Neural progenitor cell (in vitro differentiated cells): ENCODE measurements around the gene TRPM2. TPM values are rescaled to one million over a fixed set of nuclear protein-coding genes. Genes with fewer than 3 reads are reported as not detected.
A peak's percentile ranks its signal among the peaks of the same experiment; 100 is the strongest.

Experiments
- DNase-seq: peaks from one replicate; pipeline ENCODE4 v3.0.0-alpha.2; 2016; ENCODE audit warnings: low spot score
- H2AFZ ChIP-seq: fragments of 200-600 bp; sonication (generic); replicated peaks from 2 replicates; pipeline ENCODE4 v1.6.1; 2016; ENCODE audit warnings: antibody characterized with exemption
- H3F3A ChIP-seq: fragments of 200-600 bp; sonication (generic); 2 replicates; pipeline ENCODE4 v1.6.1; 2016; ENCODE audit warnings: antibody characterized with exemption, low read depth
- H3K27ac ChIP-seq: fragments of 200-600 bp; sonication (generic); 2 replicates; pipeline ENCODE4 v1.5.1; 2016; ENCODE audit warnings: mild to moderate bottlenecking
- H3K27me3 ChIP-seq: fragments of 200-600 bp; sonication (generic); 2 replicates; pipeline ENCODE4 v1.6.1; 2016; ENCODE audit warnings: mild to moderate bottlenecking, moderate library complexity
- H3K36me3 ChIP-seq: fragments of 200-600 bp; sonication (generic); 2 replicates; pipeline ENCODE4 v1.5.1; 2016
- H3K4me1 ChIP-seq: fragments of 200-600 bp; sonication (generic); 2 replicates; pipeline ENCODE4 v1.6.1; 2016; ENCODE audit warnings: mixed run types
- H3K4me2 ChIP-seq: fragments of 200-600 bp; sonication (generic); 2 replicates; pipeline ENCODE4 v1.6.1; 2016
- H3K4me3 ChIP-seq: fragments of 200-600 bp; sonication (generic); 2 replicates; pipeline ENCODE4 v1.5.1; 2016
- H3K79me2 ChIP-seq: fragments of 200-600 bp; sonication (generic); 2 replicates; pipeline ENCODE4 v1.6.1; 2016; ENCODE audit warnings: low read depth
- H3K9ac ChIP-seq: fragments of 200-600 bp; sonication (generic); 2 replicates; pipeline ENCODE4 v1.6.1; 2016
- H3K9me3 ChIP-seq: fragments of 200-600 bp; sonication (generic); 2 replicates; pipeline ENCODE4 v1.5.1; 2016; ENCODE audit warnings: low read depth
- H4K20me1 ChIP-seq: fragments of 200-600 bp; sonication (generic); 2 replicates; pipeline ENCODE4 v1.6.1; 2016; ENCODE audit warnings: low read depth
- H3K27ac Mint-ChIP-seq: 3 replicates; pipeline ENCODE4 v1.8.0; 2021; ENCODE audit warnings: mixed read lengths
- H3K27me3 Mint-ChIP-seq: 2 replicates; pipeline ENCODE4 v1.8.0; 2022; ENCODE audit warnings: low read depth, mild to moderate bottlenecking, inconsistent platforms, moderate library complexity, mixed read lengths; ENCODE audit not compliant: insufficient read depth
- H3K36me3 Mint-ChIP-seq: 3 replicates; pipeline ENCODE4 v1.8.0; 2021; ENCODE audit warnings: mixed read lengths
- H3K4me1 Mint-ChIP-seq: 3 replicates; pipeline ENCODE4 v1.8.0; 2021; ENCODE audit warnings: mixed read lengths
- H3K4me3 Mint-ChIP-seq: 3 replicates; pipeline ENCODE4 v1.8.0; 2021; ENCODE audit warnings: mild to moderate bottlenecking, moderate library complexity, mixed read lengths
- H3K9me3 Mint-ChIP-seq: 3 replicates; pipeline ENCODE4 v1.8.0; 2020; ENCODE audit warnings: mixed read lengths
- CTCF ChIP-seq: fragments of 200-600 bp; sonication (generic); IDR thresholded peaks from 2 replicates; pipeline ENCODE4 v1.5.1; 2017; ENCODE audit warnings: antibody characterized with exemption, mild to moderate bottlenecking
- EZH2 ChIP-seq: fragments of 200-600 bp; sonication (generic); IDR thresholded peaks from 2 replicates; pipeline ENCODE4 v1.6.1; 2017; ENCODE audit warnings: antibody characterized with exemption, mild to moderate bottlenecking, moderate library complexity
- EZH2phosphoT487 ChIP-seq: fragments of 200-600 bp; sonication (generic); IDR thresholded peaks from 2 replicates; pipeline ENCODE4 v1.6.1; 2017; ENCODE audit warnings: antibody characterized with exemption
- total RNA-seq: library from RNA; depleted of rRNA; stranded (reverse); fragments of >200 nt; gene quantifications from 2 replicates; pipeline ENCODE4 v1.2.3, GENCODE V29; 2015; ENCODE audit warnings: low replicate concordance

TRPM2 gene
- total RNA-seq, 1 donor from 2014 or later: not detected

- Histone ChIP-seq H3K9ac (no peak overlapping the region), H3K9me3 (no peaks in the 10 kb centered on the region), H3K4me3 (no peak overlapping the region), H3K36me3 (no peaks in the 10 kb centered on the region), H4K20me1 (no peaks in the 10 kb centered on the region), H3K4me1 (no peaks in the 10 kb centered on the region), H3K79me2 (no peaks in the 10 kb centered on the region), H3K4me2 (no peak overlapping the region), H2AFZ (no peak overlapping the region), H3K27ac (no peak overlapping the region), H3F3A (no peaks in the 10 kb centered on the region), H3K27me3 (no peaks in the 10 kb centered on the region)
- peaks cover 2% of the 10 kb centered on the region for H3K27me3 Mint-ChIP-seq
- no peak overlapping the region for H3K27ac Mint-ChIP-seq
- no peak overlapping the region for H3K4me3 Mint-ChIP-seq
- H3K4me1 Mint-ChIP-seq: peaks cover 3% of the 10 kb centered on the region
- H3K36me3 Mint-ChIP-seq: peaks cover 2% of the 10 kb centered on the region
- no peak for DNase-seq
- no peak for TF ChIP-seq EZH2
- TF ChIP-seq CTCF: no peak
- TF ChIP-seq EZH2phosphoT487: no peak
- no peaks in the 10 kb centered on the region for H3K9me3 Mint-ChIP-seq
Measured at GRCh38 chr21:44326716-44327602, 26.5 kb upstream of the TRPM2 start.

- no peaks in the 10 kb centered on the region for H3K36me3 ChIP-seq
- TF ChIP-seq EZH2phosphoT487 (no peak), EZH2 (no peak), CTCF (no peak)
Measured at GRCh38 chr21:44327603-44327974, 25.8 kb upstream of the TRPM2 start.

GRCh38 chr21:44328242-44328895 is 25.1 kb upstream of the TRPM2 start:
- no peak overlapping the region for H3K9ac ChIP-seq
- Mint-ChIP-seq H3K9me3 (no peaks in the 10 kb centered on the region), H3K27ac (peak overlapping the region; percentile 53), H3K4me1 (peaks cover 5% of the 10 kb centered on the region), H3K27me3 (peaks cover 3% of the 10 kb centered on the region), H3K36me3 (peaks cover 3% of the 10 kb centered on the region), H3K4me3 (no peak overlapping the region)
- H2AFZ ChIP-seq: no peak overlapping the region
- H3K4me2 ChIP-seq: no peak overlapping the region
- H3K9me3 ChIP-seq: no peaks in the 10 kb centered on the region
- H3K27me3 ChIP-seq: no peaks in the 10 kb centered on the region
- H3K79me2 ChIP-seq: no peaks in the 10 kb centered on the region
- H3K4me1 ChIP-seq: no peaks in the 10 kb centered on the region
- H3K4me3 ChIP-seq: no peak overlapping the region
- no peak overlapping the region for H3K27ac ChIP-seq
- H3F3A ChIP-seq: no peaks in the 10 kb centered on the region
- no peak for DNase-seq
- no peaks in the 10 kb centered on the region for H3K36me3 ChIP-seq
- TF ChIP-seq EZH2 (no peak), CTCF (no peak), EZH2phosphoT487 (no peak)
- H4K20me1 ChIP-seq: no peaks in the 10 kb centered on the region

More at GRCh38 chr21:44327603-44327974, 25.8 kb upstream of the TRPM2 start:
- Mint-ChIP-seq H3K9me3 (no peaks in the 10 kb centered on the region), H3K4me3 (no peak overlapping the region), H3K4me1 (peaks cover 5% of the 10 kb centered on the region), H3K36me3 (peaks cover 3% of the 10 kb centered on the region), H3K27me3 (peaks cover 3% of the 10 kb centered on the region), H3K27ac (no peak overlapping the region)
- no peak overlapping the region for H2AFZ ChIP-seq
- no peak overlapping the region for H3K9ac ChIP-seq
- H3K4me1 ChIP-seq: no peaks in the 10 kb centered on the region
- no peak for DNase-seq
- H3K4me2 ChIP-seq: no peak overlapping the region
- H4K20me1 ChIP-seq: no peaks in the 10 kb centered on the region
- H3K79me2 ChIP-seq: no peaks in the 10 kb centered on the region
- H3K9me3 ChIP-seq: no peaks in the 10 kb centered on the region
- no peaks in the 10 kb centered on the region for H3K27me3 ChIP-seq
- no peaks in the 10 kb centered on the region for H3F3A ChIP-seq
- H3K4me3 ChIP-seq: no peak overlapping the region
- no peak overlapping the region for H3K27ac ChIP-seq
